ENCODE measurements around the gene SP2. TPM values are rescaled to one million over a fixed set of nuclear protein-coding genes. Genes with fewer than 3 reads are reported as not detected.

The SP2 gene
- total RNA-seq, 1 experiment from 2014 or later = 22.2 TPM

GRCh38 chr17:47895347-47895855 is 635 bp upstream of the SP2 start:
- BruUV-seq (replicated peaks) = TSS peak; percentile 79
- Histone ChIP-seq H3K4me3 (replicated peaks in 1 of 2; ENCODE audit: low read depth in 1 of 2, low read length in 2 of 2) (peak overlapping the region; percentile 81 to 84), H3K36me3 (ENCODE audit: control insufficient read depth in 1 of 2, insufficient read depth in 2 of 2, low read length in 2 of 2) (peaks cover 0 to 7% of the 10 kb centered on the region in 2 experiments; a peak in 1 of 4 replicates), H3K27ac (ENCODE audit: low read depth, low read length) (peak overlapping the region; percentile 58), H2AFZ (ENCODE audit: low read depth, low read length, poor library complexity, severe bottlenecking) (no peak overlapping the region), H3K9me3 (ENCODE audit: control insufficient read depth in 1 of 2, insufficient read depth in 1 of 2, low read depth in 1 of 2, low read length in 2 of 2) (no peaks in the 10 kb centered on the region), H3K4me1 (ENCODE audit: control insufficient read depth in 1 of 2, insufficient read depth in 2 of 2, low read length in 2 of 2) (peaks cover 4 to 28% of the 10 kb centered on the region in 2 experiments; a peak in 3 of 4 replicates), H3K4me2 (ENCODE audit: low read length) (peak overlapping the region; percentile 86), H3K9me2 (ENCODE audit: insufficient read depth) (no peaks in the 10 kb centered on the region), H3K9ac (ENCODE audit: low read length) (peak overlapping the region; percentile 81), H3K27me3 (ENCODE audit: insufficient read depth, low read length) (no peaks in the 10 kb centered on the region), H3K79me2 (ENCODE audit: insufficient read depth, low read length) (peaks cover 19% of the 10 kb centered on the region), H4K20me1 (ENCODE audit: insufficient read depth) (no peaks in the 10 kb centered on the region)
- intact Hi-C loops (cut with micrococcal nuclease) = loop anchor here (1.0 to 10.0 kb wide), 2 partner anchors 123 to 241 kb away; no protein-coding TSS in a partner anchor
- ChIA-PET CTCF (interaction anchor here (1.0 to 8.7 kb wide), 9 partner anchors 46 to 125 kb away, joined by 3 to 393 read pairs (median 5); partner anchors contain the start of genes CDK5RAP3, OSBPL7, PNPO and SCRN2), POLR2A (interaction anchor here (0.6 to 2.4 kb wide), 30 partner anchors 9 to 122 kb away, joined by 3 to 28 read pairs (median 6); partner anchors contain the start of genes CDK5RAP3, LRRC46, MRPL10 and OSBPL7), RAD21 (ENCODE audit: low non-redundant PET in 1 of 2, low total read pairs in 2 of 2, uncharacterized antibody in 2 of 2, unreplicated experiment in 2 of 2) (interaction anchor here (0.7 to 2.3 kb wide), 7 partner anchors 51 to 123 kb away, joined by 3 to 9 read pairs (median 3); partner anchors contain the start of genes CDK5RAP3 (in 1 of the 2) and SCRN2 (in 1 of the 2))
- ATAC-seq (no peak), DNase-seq (ENCODE audit: low read depth, low spot score) (no peak)
- TF ChIP-seq CBX3 (IDR thresholded peaks at IDR 0.05; ENCODE audit: low read depth) = no peak
- TF ChIP-seq REST (IDR thresholded peaks at IDR 0.05; ENCODE audit: low read depth) = no peak
- peak; percentile 82 for TF ChIP-seq YY1 (IDR thresholded peaks at IDR 0.05; ENCODE audit: extremely low read depth, insufficient replicate concordance, low read depth, low read length)
- TF ChIP-seq POLR2A (IDR thresholded peaks at IDR 0.05; ENCODE audit: borderline replicate concordance, extremely low read depth, insufficient read depth, insufficient read length) = peak; percentile 97
- peak; percentile 100 for TF ChIP-seq POLR2AphosphoS5 (IDR thresholded peaks at IDR 0.05; ENCODE audit: low read depth, low read length)
- no peak for TF ChIP-seq FOSL1 (IDR thresholded peaks at IDR 0.05; ENCODE audit: low read depth)
- TF ChIP-seq JUND (IDR thresholded peaks at IDR 0.05) = no peak
- no peak for TF ChIP-seq RAD21 (IDR thresholded peaks at IDR 0.05; ENCODE audit: low read depth)
- peak; percentile 54; the same call in 1 of the 2 replicates for TF ChIP-seq SIN3A (IDR thresholded peaks at IDR 0.05; ENCODE audit: low read depth)
